ENCODE results near the gene RNFT2. TPM values are rescaled to one million over a fixed set of nuclear protein-coding genes. Genes with fewer than 3 reads are reported as not detected.

Gene RNFT2
- total RNA-seq, 1 donor from 2014 or later, result 16.3 TPM

GRCh38 chr12:116867523-116867922, 129.4 kb downstream of the RNFT2 start:
- no peaks in the 10 kb centered on the region for H3K36me3 ChIP-seq (ENCODE audit: control insufficient read depth, insufficient read depth, low read length)
- no peaks in the 10 kb centered on the region for H3K27me3 ChIP-seq (ENCODE audit: control insufficient read depth, insufficient read depth, low read length)
- no peak for DNase-seq (ENCODE audit: low read depth)
- TF ChIP-seq CTCF (IDR thresholded peaks at IDR 0.05; ENCODE audit: insufficient read depth, low read length, poor library complexity, severe bottlenecking), result no peak
- no peak overlapping the region for H3K4me3 ChIP-seq (ENCODE audit: low read depth, low read length)

GRCh38 chr12:116870306-116870705, 132.2 kb downstream of the RNFT2 start:
- no peak for DNase-seq (ENCODE audit: low read depth)
- Histone ChIP-seq H3K27me3 (ENCODE audit: control insufficient read depth, insufficient read depth, low read length) (peaks cover 6% of the 10 kb centered on the region), H3K4me3 (ENCODE audit: low read depth, low read length) (no peak overlapping the region), H3K36me3 (ENCODE audit: control insufficient read depth, insufficient read depth, low read length) (no peaks in the 10 kb centered on the region)
- no peak for TF ChIP-seq CTCF (IDR thresholded peaks at IDR 0.05; ENCODE audit: insufficient read depth, low read length, poor library complexity, severe bottlenecking)

GRCh38 chr12:116874324-116874995, 136.3 kb downstream of the RNFT2 start:
- no peak for TF ChIP-seq CTCF (IDR thresholded peaks at IDR 0.05; ENCODE audit: insufficient read depth, low read length, poor library complexity, severe bottlenecking)
- Histone ChIP-seq H3K27me3 (ENCODE audit: control insufficient read depth, insufficient read depth, low read length) (peaks cover 32% of the 10 kb centered on the region), H3K36me3 (ENCODE audit: control insufficient read depth, insufficient read depth, low read length) (no peaks in the 10 kb centered on the region), H3K4me3 (ENCODE audit: low read depth, low read length) (no peak overlapping the region)
- no peak for DNase-seq (ENCODE audit: low read depth)

- no peak for DNase-seq (ENCODE audit: low read depth)
- no peak for TF ChIP-seq CTCF (IDR thresholded peaks at IDR 0.05; ENCODE audit: insufficient read depth, low read length, poor library complexity, severe bottlenecking)
- Histone ChIP-seq H3K36me3 (ENCODE audit: control insufficient read depth, insufficient read depth, low read length) (no peaks in the 10 kb centered on the region), H3K4me3 (ENCODE audit: low read depth, low read length) (no peak overlapping the region), H3K27me3 (ENCODE audit: control insufficient read depth, insufficient read depth, low read length) (peaks cover 46% of the 10 kb centered on the region)
These were observed 138.2 kb downstream of the RNFT2 start for GRCh38 chr12:116876151-116876869.

GRCh38 chr12:116878567-116879508, 140.7 kb downstream of the RNFT2 start:
- peak overlapping the region; percentile 27 for H3K4me3 ChIP-seq (ENCODE audit: low read depth, low read length)
- TF ChIP-seq CTCF (IDR thresholded peaks at IDR 0.05; ENCODE audit: insufficient read depth, low read length, poor library complexity, severe bottlenecking), result no peak
- no peak for DNase-seq (ENCODE audit: low read depth)
- H3K27me3 ChIP-seq (ENCODE audit: control insufficient read depth, insufficient read depth, low read length), result peaks cover 71% of the 10 kb centered on the region
- no peaks in the 10 kb centered on the region for H3K36me3 ChIP-seq (ENCODE audit: control insufficient read depth, insufficient read depth, low read length)

Data from kidney epithelial cell (primary cell).